Testis (tissue), 3 donors: ENCODE data around the gene CELSR1. TPM values are rescaled to one million over a fixed set of nuclear protein-coding genes. Genes with fewer than 3 reads are reported as not detected.

Experiments
- DNase-seq: peaks from one replicate; pipeline ENCODE4 v3.0.0-alpha.2; 2019
- H3K27ac ChIP-seq, 2 donors: fragments of 200-600 bp; sonication (generic); one replicate each; pipeline ENCODE4 v1.5.1; 2019
- H3K27me3 ChIP-seq: fragments of 200-600 bp; sonication (generic); one replicate; pipeline ENCODE4 v1.5.1; 2019
- H3K36me3 ChIP-seq: fragments of 200-600 bp; sonication (generic); one replicate; pipeline ENCODE4 v1.5.1; 2017; ENCODE audit warnings: low read depth; ENCODE audit errors: missing control alignments
- H3K4me1 ChIP-seq: fragments of 200-600 bp; sonication (generic); one replicate; pipeline ENCODE4 v1.5.1; 2019
- H3K4me3 ChIP-seq, 2 donors: fragments of 200-600 bp; sonication (generic); one replicate each; pipeline ENCODE4 v1.5.1; 2017 to 2019
- H3K9me3 ChIP-seq: fragments of 200-600 bp; sonication (generic); one replicate; pipeline ENCODE4 v1.5.1; 2017
- POLR2A ChIP-seq: fragments of 450-650 bp; IDR thresholded peaks from one replicate; pipeline ENCODE4 v1.6.1; 2017; ENCODE audit warnings: antibody characterized with exemption, mild to moderate bottlenecking, moderate library complexity
- WGBS, 2 donors: methylation state at CpG; one replicate each; pipeline ENCODE4 v1.1.5; 2018; 5-methylcytosine and 5-hydroxymethylcytosine counted together
- intact Hi-C: fragments of 100-400 bp; cut with DNase I; formaldehyde crosslinking; loops from one replicate; pipeline ENCODE4 v1.15.1; 2023; ENCODE audit warnings: low total_unique reads
- polyA plus RNA-seq: library from polyadenylated mRNA; stranded (reverse); fragments of 350-450 nt; fragmentation: Illumina TruSeq; extraction: RNeasy Lipid Tissue Mini Kit (QIAGEN cat#74804); gene quantifications from one replicate; pipeline ENCODE4 v1.2.3, GENCODE V29; 2014; ENCODE audit warnings: low read depth, low replicate concordance; ENCODE audit not compliant: insufficient read depth
- total RNA-seq, 2 donors: library from RNA; depleted of rRNA; stranded (reverse); fragments of >200 nt; gene quantifications; one replicate each; pipeline ENCODE4 v1.2.3, GENCODE V29; 2016
- TF ChIP-seq, protein P1 (sequence below), 3 experiments: fragments of 450-650 bp in 2 of 3; fragments of 200-600 bp in 1 of 3; sonication (generic) in 1 of 3; IDR thresholded peaks; one replicate each; pipeline ENCODE4 v1.5.1; 2016 to 2019; ENCODE audit warnings: antibody characterized with exemption in 3 of 3, mild to moderate bottlenecking in 2 of 3, moderate library complexity in 1 of 3

CELSR1 gene
- total and polyA plus RNA-seq, 3 donors from 2014 or later: 5.6 to 21.5 (median 13.8) TPM

DNA sequence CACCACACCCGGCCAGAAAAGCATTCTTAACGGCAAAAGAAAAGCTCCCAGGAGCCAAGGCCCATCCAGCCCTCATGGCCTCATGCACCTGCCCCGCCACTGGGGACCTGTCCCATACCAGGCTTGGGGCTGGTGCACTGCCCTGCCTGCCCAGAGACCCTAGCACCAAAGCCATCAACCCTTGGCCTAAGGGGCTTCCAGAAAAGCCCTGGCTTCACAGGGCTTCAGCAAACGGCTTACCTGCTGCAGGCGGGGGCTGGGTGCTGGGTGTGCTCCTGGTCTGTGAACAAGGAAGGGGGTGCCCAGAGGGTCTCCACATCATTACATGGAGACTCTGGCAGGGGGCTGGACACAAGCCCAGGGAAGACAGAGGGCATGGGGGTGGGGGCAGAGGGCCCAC, 89.5 kb downstream of the CELSR1 start:
- H3K9me3 ChIP-seq: no peaks in the 10 kb centered on the region
- H3K4me3 ChIP-seq: no peak overlapping the region
- TF ChIP-seq POLR2A: no peak
- TF ChIP-seq, protein P1, sequence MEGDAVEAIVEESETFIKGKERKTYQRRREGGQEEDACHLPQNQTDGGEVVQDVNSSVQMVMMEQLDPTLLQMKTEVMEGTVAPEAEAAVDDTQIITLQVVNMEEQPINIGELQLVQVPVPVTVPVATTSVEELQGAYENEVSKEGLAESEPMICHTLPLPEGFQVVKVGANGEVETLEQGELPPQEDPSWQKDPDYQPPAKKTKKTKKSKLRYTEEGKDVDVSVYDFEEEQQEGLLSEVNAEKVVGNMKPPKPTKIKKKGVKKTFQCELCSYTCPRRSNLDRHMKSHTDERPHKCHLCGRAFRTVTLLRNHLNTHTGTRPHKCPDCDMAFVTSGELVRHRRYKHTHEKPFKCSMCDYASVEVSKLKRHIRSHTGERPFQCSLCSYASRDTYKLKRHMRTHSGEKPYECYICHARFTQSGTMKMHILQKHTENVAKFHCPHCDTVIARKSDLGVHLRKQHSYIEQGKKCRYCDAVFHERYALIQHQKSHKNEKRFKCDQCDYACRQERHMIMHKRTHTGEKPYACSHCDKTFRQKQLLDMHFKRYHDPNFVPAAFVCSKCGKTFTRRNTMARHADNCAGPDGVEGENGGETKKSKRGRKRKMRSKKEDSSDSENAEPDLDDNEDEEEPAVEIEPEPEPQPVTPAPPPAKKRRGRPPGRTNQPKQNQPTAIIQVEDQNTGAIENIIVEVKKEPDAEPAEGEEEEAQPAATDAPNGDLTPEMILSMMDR (IDR thresholded peaks at IDR 0.05): no peak
- DNase-seq: no peak
- WGBS, 2 donors: 92 to 93% methylated on average over 3 to 4 of the region's 5 CpGs
- intact Hi-C loops: no loop called here
- H3K36me3 ChIP-seq: no peaks in the 10 kb centered on the region
- no peaks in the 10 kb centered on the region for H3K4me1 ChIP-seq
- no peak overlapping the region for H3K27ac ChIP-seq
- no peaks in the 10 kb centered on the region for H3K27me3 ChIP-seq

DNA sequence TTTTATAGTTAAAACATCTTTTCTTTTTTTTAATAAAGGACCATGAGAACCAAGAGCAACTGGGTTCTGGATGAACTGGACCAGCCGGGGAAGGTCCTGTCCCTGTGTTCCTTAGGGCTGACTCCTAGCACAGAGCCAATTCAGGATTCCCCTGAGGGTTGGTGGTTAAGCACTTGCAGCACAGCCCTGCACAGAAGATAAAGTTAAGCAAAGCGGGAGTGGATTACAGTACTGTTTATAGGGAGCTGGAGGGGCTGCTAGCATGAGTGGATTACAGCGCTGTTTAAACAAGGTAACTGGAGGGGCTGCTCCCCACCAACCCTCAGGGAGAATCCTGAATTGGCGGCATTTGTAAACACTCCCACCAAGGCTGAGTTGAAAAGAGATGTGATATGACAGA, 90.6 kb downstream of the CELSR1 start:
- 49 to 69% methylated on average over 4 of the region's 4 CpGs for WGBS, 2 donors
- H3K9me3 ChIP-seq: no peaks in the 10 kb centered on the region
- TF ChIP-seq POLR2A: no peak
- TF ChIP-seq, protein P1 (IDR thresholded peaks at IDR 0.05): no peak
- H3K4me3 ChIP-seq: no peak overlapping the region
- no peaks in the 10 kb centered on the region for H3K36me3 ChIP-seq
- H3K27me3 ChIP-seq: no peaks in the 10 kb centered on the region
- H3K4me1 ChIP-seq: no peaks in the 10 kb centered on the region
- H3K27ac ChIP-seq: no peak overlapping the region
- no peak for DNase-seq
- intact Hi-C loops: no loop called here

DNA sequence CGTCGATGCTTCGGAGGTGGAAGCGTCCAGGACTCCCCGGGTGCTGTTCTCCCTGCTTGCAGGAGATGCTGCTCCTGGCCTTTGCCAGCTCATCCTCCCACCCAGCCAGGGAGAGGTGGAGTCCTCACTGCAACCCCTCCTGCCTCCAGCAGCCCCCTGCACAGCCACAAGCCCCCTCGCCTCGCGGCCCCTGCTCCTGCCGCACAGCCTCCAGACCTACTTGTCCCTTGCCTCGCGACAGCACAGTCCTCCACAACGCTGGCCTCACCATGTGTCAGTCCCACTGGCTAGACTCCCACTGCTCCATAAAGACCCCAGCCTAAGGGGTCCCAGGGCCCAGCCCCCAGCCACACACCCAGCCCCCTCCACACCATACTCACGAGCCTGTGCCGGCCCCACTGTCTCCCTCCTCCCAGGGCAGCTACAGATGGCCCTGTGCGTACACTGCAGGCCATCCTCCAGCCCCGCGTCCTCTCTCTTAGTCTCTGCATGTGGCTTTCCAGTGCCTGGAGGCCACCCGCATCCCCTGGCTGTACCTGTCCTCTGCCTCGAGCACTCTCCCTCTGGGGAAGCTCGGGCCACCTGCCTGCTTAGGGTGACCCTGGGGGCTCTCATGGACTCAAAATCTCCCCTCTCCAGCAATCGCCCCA, 91.5 kb downstream of the CELSR1 start:
- Histone ChIP-seq H3K36me3 (no peaks in the 10 kb centered on the region), H3K27me3 (no peaks in the 10 kb centered on the region), H3K4me1 (no peaks in the 10 kb centered on the region), H3K27ac (no peak overlapping the region), H3K4me3 (no peak overlapping the region), H3K9me3 (no peaks in the 10 kb centered on the region)
- 90 to 92% methylated on average over 20 to 21 of the region's 21 CpGs for WGBS, 2 donors
- intact Hi-C loops: no loop called here
- no peak for DNase-seq
- no peak for TF ChIP-seq POLR2A
- TF ChIP-seq, protein P1 (IDR thresholded peaks at IDR 0.05): no peak

DNA sequence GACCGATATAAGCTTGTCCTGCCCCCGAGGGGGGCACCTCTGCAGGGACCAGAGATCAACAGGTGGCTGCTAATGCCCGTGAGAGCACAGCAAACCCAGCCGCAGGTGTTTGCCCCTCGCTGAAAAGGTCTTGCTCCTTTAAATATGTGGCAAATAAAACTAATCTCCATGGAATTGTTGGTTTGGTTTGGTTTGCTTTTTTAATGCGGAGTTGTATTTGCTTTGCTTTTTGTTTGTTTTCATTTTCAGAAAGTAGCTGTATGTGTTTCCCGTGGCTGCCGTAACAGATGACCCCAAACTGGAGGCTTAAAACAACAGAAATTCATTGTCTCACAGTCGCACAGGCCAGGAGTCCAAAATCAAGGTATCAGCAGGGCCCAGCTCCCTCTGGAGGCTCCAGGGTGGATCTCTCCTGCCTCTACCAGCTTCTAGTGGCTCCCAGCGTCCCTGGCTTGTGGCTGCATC, 93.0 kb downstream of the CELSR1 start:
- Histone ChIP-seq H3K36me3 (no peaks in the 10 kb centered on the region), H3K9me3 (no peaks in the 10 kb centered on the region), H3K4me3 (no peak overlapping the region), H3K27ac (no peak overlapping the region), H3K27me3 (no peaks in the 10 kb centered on the region), H3K4me1 (no peaks in the 10 kb centered on the region)
- TF ChIP-seq, protein P1 (IDR thresholded peaks at IDR 0.05): no peak
- no peak for TF ChIP-seq POLR2A
- DNase-seq: no peak
- 87 to 94% methylated on average over 10 of the region's 10 CpGs for WGBS, 2 donors
- intact Hi-C loops: no loop called here

DNA sequence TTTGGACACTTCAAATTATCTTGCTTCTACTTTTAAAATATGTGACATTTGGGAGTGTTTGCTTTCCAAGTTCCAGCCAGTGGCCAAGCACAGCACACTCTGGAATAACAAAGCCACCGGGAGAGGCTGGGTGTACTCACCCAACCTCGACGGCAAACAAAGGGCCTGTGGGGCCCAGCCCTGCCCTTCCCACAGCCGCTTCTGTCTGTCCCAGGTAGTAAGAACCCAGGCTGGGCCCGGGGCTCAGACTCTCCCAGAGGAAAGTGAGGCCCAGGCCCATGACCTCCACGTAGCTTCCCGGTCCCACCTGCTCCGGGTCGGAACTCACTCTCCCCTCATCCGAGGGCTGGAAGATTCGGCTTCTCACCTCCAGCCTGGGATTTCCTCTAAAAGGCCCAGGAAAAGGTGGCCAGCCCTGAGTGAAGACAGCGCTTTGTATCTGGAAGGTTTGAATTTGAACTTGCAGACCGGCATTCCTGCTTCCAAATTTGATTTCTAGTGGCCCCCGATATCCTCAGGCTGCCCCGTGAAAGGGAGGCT, 93.5 kb downstream of the CELSR1 start:
- 78 to 83% methylated on average over 9 to 15 of the region's 15 CpGs for WGBS, 2 donors
- no peaks in the 10 kb centered on the region for H3K36me3 ChIP-seq
- no peak overlapping the region for H3K27ac ChIP-seq
- TF ChIP-seq, protein P1 (IDR thresholded peaks at IDR 0.05): no peak
- no peak for TF ChIP-seq POLR2A
- no peak overlapping the region for H3K4me3 ChIP-seq
- intact Hi-C loops: no loop called here
- H3K27me3 ChIP-seq: no peaks in the 10 kb centered on the region
- no peak for DNase-seq
- H3K9me3 ChIP-seq: no peaks in the 10 kb centered on the region
- no peaks in the 10 kb centered on the region for H3K4me1 ChIP-seq
